Measurements from ENCODE around the gene MBTPS1.

MBTPS1 gene

GRCh38 chr16:84116720-84117493 is at the start of gene MBTPS1:
MBTPS1 (minus strand) TSS chr16:84116942; CDS start chr16:84101783, 15,159 bp downstream.
- peak; percentile 95 for DNase-seq (ENCODE audit: low spot score)

DNA sequence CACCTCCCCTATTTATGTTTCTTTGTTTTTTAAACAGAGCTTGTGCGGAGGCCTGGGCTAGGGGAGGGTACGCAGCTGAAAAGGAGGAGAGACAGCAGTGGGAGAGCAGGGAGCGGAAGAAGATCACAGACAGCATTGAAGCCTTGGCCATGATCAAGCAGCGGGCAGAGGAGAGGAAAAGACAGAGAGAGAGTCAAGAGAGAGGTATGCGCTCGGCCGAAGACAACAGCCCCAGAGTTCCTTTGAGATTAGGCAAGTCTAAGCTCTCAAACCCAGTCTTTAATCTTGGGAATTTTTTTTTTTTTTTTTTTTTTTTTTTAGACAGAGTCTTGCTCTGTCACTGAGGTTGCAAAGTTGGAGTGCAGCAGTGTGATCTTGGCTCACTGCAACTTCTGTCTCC is 49.0 kb upstream of the MBTPS1 start:
- no peak for DNase-seq (ENCODE audit: low spot score)

DNA sequence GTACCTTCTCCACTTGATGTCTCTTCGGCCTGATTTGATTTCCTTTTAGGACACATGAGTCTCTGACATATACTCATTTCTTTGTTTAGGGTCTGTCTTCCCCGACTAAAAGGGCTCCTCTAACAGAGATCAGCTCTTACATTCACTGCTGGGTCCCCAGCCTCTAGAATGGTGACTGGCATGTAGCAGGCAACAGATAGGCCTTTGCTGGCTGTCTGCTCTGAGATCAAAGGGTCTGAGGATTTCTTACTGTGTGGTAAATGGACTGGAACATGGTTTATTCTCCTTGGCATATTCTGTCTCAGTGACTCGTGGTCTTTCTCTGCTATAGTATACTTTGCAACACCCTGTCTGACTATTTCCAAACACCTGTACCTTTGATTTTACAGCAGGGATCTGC is 45.1 kb upstream of the MBTPS1 start:
- no peak for DNase-seq (ENCODE audit: low spot score)

DNA sequence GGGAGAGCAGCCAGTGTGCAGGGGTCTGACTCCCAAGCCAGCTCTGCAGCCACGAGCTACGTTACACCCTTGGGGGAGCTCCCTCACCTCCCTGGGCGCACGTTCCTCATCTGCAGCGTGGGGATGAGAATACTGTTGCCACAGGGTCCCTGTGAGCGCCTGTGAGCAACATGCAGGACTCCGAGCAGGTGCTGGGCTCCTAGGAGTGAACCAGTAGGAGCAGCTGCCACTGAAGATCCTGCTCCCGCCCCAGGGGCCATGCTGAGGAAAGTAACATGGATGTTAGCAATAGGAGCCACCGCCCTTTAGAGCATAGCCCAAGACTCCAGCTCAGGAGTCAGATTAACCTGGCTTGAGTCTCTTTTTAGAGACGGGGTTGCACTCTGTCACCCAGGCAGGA is 44.3 kb upstream of the MBTPS1 start:
- no peak for DNase-seq (ENCODE audit: low spot score)

DNA sequence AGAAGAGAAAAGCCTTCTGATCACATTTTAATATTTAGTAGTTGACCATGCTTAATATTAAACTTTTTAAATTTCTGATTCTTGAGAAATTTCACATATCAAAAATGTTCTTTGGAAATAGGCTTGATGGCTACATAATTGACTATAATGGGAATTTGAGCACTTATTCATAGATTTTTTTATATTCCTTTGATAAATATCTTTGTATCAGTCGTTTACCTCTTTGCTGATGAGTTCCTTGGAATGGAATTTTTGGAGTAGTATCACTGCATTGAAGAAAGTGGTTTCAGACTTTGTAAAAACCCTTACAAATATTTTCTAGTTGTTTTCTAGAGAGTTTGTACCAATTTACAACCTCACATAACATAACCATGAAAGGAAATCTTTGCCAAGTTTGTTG is 43.1 kb upstream of the MBTPS1 start:
- no peak for DNase-seq (ENCODE audit: low spot score)

GRCh38 chr16:84159007-84159406 is 42.3 kb upstream of the MBTPS1 start:
- no peak for DNase-seq (ENCODE audit: low spot score)

GRCh38 chr16:84156342-84156784 is 39.6 kb upstream of the MBTPS1 start:
- DNase-seq (ENCODE audit: low spot score) = no peak

DNA sequence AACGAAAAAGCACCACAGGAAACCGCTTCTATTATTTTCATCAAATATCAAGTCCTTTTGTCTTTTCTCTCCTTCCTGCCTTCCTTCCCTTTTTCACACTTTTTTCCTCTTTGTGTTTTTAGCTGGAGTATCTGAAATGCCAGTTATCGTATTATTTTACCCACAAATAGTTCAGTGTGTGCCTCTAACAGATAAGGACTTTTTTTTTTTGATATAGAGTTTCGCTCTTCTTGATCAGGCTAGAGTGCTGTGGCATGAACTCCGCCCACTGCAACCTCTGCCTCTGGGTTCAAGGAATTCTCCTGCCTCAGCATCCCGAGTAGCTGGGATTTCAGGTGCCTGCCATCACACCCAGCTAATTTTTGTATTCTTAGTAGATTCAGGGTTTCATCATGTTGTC is 39.0 kb upstream of the MBTPS1 start:
- no peak for DNase-seq (ENCODE audit: low spot score)

DNA sequence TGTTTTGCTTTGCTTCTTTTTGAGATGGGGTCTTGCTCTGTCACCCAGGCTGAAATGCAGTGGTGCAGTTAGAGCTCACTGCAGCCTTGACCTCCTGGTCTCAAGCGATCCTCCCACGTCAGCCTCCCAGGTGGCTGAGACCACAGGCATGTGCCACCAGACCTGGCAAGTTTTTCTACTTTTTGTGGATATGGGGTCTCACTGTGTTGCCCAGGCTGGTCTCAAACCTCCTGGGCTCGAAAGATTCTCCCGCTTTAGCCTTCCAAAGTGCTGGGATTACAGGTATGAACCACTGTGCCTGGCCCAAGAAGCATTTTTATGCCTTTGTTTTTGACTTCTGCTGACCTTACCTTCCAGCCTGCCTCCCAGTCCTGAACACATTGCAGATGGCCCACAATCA is 38.5 kb upstream of the MBTPS1 start:
- no peak for DNase-seq (ENCODE audit: low spot score)

DNA sequence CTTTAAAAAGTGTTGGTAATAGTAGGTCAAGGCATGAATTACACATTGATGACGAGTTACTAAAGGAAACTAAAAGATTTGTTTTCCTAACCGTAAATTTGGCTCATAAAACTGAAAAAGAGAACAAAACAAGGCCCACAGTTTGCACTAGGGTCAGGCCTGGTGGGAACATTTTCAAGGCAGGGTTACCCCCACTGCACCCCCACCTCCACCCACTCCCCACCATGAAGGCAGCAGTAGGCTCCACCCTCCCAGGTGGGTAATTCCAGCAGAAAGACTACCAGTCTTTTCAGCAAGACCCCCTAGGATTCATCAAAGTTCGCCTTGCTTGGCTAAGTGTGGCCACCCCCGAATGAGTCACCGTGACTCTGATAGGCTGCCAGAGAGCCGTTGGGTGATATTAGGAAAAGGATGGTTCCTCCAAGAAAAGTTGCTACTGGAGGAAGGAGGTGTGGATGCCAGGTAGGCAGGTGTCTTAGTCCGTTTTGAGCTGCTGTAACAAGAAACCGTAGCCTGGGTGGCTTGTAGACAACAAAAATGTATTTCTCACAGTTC is 37.0 kb upstream of the MBTPS1 start:
- no peak for DNase-seq (ENCODE audit: low spot score)

- DNase-seq (ENCODE audit: low spot score) = no peak
Measured at GRCh38 chr16:84150926-84151325, 34.2 kb upstream of the MBTPS1 start.

DNA sequence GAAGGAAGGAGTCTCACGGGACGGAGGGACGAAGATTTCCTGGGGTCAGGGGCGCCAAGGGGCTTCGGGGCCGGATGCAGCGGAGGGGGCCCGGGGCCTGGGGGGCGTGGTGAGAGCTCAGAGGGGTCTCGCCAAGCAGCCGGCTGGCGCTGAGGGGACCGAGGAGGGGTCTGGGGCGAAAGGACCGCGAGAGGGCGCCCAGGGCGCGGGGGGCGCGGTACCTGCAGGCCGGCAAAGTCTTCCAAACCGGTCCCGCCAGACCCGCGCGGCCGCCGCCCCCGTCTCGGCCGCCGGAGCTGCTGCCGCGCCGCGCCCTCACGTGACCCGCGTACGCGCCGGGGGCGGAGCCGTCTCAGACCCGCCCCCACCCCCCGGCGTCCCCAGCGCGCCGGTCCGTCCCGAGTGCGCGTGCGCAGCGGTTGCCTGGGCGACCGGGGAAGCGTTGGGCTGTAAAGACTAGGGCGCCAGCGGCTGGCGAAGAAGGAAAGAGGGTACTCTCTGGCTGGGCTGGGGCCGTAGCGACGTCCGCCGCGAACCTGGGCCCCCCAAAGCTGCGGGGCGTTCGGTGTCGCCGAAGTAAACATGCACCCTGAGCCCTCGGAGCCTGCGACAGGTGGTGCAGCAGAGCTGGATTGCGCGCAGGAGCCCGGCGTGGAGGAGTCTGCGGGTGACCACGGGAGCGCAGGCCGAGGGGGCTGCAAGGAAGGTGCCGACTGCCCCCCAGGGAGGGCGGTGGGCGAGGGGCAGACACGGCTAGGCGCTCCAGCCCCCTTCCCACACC is 28.3 kb upstream of the MBTPS1 start, which contains the start of the genes DNAAF1 and HSDL1:
Gene DNAAF1, plus strand, starts transcription at position 450 of the 781 bp plus-strand sequence. Its CDS starts 133 bp downstream, at position 583.
Gene HSDL1, minus strand, starts transcription at position 319 of the 781 bp plus-strand sequence. CDS start 13,856 bp downstream, outside the sequence.
- peak; percentile 84 for DNase-seq (ENCODE audit: low spot score)

- DNase-seq (ENCODE audit: low spot score) = no peak
Measured at GRCh38 chr16:84144209-84144858, 27.6 kb upstream of the MBTPS1 start.

GRCh38 chr16:84143784-84144199 is 27.1 kb upstream of the MBTPS1 start:
- DNase-seq (ENCODE audit: low spot score) = no peak

GRCh38 chr16:84143081-84143480 is 26.3 kb upstream of the MBTPS1 start:
- no peak for DNase-seq (ENCODE audit: low spot score)

DNA sequence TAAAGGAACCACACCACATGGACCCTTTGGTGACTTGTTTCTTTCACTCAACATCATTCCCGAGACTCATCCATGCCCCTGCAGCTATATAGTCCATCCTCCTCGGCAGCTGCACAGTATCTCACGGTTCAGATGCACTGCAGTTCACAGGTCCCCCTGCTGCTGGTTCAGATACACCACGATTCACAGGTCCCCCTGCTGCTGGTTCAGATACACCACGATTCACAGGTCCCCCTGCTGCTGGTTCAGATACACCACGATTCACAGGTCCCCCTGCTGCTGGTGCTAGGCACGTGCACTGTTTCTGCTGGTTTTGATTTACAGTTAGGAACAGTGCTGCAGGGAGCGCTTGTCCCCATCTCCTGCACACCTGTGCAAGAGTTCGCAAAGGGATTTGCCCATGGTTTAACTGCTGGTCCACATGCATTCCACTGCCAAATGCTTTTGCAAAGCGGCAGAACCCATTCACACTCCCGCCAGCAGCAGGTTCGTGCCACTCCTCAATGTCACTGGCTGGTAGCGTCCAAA is 24.5 kb upstream of the MBTPS1 start:
- DNase-seq (ENCODE audit: low spot score) = no peak

DNA sequence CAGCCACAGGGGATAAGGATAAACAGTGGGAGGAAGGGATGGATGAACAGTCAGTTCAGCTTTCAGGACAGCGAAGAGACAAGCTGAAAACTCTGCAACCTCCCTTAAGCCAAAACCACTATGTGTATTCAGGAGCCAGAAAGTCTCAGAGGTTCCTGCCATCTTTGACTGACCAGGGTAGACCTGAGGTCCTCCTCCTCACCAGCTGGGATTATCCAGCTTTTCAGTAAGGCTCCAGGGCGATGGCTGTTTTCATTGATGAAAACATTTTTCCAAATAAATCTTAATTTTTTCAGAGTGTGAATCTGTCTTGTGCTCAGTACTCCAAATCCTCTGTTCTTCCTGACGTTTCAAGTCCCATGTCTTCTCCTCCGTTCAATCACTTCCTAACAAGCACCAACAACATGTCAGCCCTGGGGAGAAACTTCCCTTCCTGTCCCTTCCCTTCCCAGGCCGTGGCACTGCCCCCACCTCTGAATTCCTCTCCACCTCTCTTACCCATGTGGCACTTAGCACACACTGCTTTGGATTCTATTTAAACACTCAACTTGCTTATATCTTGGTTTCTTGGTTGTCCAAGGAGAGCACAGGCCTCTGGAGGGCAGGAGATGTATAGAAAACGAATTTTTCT is 23.0 kb upstream of the MBTPS1 start:
- DNase-seq (ENCODE audit: low spot score) = no peak

DNA sequence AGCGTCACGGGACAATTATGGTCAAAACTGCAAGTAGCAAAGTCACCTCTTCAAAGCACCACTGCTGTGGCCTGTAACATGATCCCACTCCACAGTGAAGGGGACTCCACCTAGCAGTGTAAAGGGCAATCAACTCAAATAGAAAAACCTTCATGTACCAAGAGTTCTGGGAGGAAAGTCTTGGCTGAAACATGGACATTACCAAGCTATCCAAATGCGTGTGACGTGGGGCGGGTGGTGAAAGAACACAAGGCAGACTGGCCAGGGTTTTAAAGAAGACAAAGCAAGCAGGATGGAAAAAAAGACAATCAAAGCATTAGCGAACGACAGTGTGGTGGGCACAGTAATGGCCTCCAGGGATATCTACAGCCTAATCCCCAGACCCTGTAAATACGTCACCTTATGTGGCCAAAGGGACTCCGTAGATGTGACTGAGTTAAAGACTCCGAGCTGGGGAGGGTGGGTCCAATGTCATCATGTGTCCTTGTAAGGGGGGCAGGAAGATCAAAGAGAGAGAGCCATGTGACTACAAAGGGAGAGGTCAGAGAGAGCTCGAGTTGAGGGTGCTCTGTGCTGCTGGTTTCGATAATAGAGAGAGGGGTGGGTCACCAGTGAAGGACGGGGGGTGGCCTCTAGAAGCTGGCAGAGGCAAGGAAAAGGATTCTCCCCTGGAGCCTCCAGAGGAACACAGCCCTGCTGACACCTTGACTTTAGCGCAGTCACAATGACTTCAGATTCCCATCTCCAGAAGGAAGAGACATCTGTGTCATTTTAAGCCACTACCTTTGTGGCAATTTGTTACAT is 22.3 kb upstream of the MBTPS1 start:
- DNase-seq (ENCODE audit: low spot score) = no peak

GRCh38 chr16:84138500-84138823 is 21.7 kb upstream of the MBTPS1 start:
- DNase-seq (ENCODE audit: low spot score) = no peak

GRCh38 chr16:84137769-84138357 is 21.1 kb upstream of the MBTPS1 start:
- DNase-seq (ENCODE audit: low spot score) = no peak
